COLO668 (cell line): ENCODE results near the gene AGPAT4.
"Not testable (repeated sequence)": the region's sequence is repeated elsewhere in the genome, so short reads cannot be mapped to it uniquely, and the experiment has no call there.

Experiments used
- DNase-seq: peaks from one replicate; lab custom pipeline; 2025; ENCODE audit not compliant: unreplicated experiment; lab: John Stamatoyannopoulos, UW

AGPAT4 gene

GRCh38 chr6:161228921-161229591 lies 44.8 kb downstream of the AGPAT4 start:
- no peak for DNase-seq

- no peak for DNase-seq
Observed at GRCh38 chr6:161228096-161228495, 45.8 kb downstream of the AGPAT4 start.

DNA sequence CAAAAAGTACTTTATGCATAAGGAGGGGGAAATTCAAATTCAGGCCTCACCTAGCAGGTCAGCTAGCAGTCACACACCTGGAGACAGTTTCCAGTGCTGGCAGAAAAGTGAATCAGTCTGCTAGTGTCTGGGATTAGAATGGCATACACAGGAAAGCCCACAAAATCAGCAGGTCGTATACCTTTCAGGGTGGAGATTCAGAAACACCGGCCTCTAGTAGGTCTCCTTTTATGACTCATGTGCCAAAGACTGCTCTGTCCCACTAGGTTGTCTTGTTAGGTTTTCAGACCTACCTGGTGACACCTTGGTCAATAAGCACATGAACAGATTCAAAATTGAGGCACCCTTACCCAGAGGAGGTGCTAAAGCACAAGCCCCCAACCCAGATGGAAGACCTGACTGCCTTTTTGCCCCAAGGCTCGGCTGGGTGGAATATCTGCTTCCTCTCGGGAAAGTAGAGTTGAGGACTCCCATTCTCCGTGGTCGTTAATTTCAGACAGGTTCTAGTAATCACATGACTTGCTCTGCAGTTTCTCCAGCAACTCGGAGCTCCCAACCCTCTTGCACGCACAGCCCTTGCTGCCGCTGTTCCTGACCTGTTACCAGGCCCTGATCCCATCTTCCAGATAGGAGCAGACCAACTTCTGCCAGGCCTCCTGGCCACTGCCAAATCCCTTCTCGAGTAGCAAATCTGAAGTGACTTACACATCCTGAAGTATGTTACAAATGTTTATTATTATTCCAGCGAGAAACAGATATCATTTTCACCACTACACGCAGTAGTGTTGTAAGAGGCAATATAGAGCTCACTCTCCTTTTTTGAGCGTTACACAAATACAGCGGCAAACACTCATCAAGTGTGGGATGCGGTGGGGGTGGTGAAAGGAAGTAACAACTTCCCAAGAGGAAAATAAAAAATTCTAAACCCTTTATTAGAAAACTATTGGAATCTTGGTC lies 46.6 kb downstream of the AGPAT4 start:
- DNase-seq, result no peak

DNA sequence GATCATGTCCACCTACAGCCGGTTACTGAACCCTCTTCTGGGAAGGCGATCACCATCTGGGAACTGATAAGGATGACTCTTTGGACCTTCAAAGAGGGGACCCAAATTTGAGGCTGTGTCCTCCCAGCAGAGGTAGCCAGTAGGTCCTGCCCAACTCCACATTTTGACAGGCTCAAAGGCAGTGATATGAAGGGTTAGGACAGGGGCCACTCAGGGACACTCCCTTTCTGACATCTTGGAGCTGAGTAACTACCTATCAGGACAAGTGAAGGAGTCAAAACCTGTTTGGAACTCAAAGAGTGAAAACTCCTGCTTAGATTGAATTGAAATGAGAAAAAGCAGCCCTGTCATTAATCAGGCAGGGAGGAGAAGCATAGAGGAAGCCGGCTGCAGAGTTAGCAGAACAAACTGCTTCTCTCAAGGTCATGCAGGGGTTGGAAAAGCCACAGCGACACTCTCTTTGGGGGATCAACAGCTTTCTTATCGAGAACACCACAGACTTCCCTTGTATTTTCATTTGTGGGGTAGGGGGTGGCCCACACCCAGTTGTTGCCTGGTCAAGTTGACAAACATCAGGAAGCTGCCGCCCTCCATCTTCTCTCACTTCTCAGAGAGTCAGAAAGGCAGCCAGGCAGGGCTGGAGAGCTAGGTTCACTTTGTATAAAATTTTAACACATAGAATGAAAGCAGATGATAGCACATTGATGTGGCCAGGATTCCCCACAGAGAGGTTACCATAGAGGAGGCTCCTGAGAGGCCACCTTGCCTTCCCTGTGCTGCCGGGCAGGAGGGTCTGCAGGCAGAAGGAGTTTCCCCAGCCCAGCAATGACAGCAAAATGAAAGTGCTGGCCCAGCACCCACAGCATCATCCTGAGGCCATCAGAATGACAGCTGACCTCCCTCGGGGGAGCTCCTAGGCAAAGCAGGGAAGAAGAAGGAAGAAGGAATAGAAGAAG lies 47.6 kb downstream of the AGPAT4 start:
- DNase-seq, result no peak

- DNase-seq, result no peak
Observed at GRCh38 chr6:161225681-161226008, 48.2 kb downstream of the AGPAT4 start.

DNA sequence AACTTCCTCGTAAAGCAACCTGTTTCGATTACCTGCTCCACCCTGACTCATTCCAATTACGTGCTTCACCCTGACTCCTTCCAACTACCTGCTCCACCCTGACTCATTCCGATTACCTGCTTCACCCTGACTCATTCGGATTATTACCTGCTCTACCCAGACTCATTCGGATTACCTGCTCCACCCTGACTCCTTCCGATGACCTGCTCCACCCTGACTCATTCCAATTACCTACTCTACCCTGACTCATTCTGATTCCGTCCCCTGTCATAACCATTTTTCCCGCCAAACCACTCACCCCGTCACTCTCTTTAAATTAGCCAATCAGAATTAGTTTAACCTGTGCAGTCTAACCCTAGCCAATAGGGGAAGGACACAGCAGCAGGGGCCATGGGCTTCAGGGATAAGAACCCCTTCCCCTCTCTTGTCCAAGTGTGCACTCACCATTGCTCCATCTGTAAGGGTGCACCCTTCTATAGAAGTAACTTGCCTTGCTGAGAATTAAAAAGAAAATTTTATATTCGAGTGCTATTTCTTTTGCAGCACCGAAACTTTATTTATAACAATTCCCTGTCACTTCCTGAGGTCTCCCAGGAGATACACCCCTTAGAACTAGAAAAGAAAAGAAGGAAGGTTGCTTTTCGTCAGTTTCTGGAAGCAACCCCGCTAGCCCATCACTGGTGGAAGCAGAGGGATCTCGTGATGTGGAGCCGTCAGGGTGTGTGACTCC lies 48.7 kb downstream of the AGPAT4 start:
- not testable (repeated sequence) for DNase-seq

- no peak for DNase-seq
Observed at GRCh38 chr6:161223646-161224045, 50.2 kb downstream of the AGPAT4 start.

GRCh38 chr6:161222706-161223234 lies 51.1 kb downstream of the AGPAT4 start:
- DNase-seq, result no peak

GRCh38 chr6:161220346-161220745 lies 53.5 kb downstream of the AGPAT4 start:
- no peak for DNase-seq

DNA sequence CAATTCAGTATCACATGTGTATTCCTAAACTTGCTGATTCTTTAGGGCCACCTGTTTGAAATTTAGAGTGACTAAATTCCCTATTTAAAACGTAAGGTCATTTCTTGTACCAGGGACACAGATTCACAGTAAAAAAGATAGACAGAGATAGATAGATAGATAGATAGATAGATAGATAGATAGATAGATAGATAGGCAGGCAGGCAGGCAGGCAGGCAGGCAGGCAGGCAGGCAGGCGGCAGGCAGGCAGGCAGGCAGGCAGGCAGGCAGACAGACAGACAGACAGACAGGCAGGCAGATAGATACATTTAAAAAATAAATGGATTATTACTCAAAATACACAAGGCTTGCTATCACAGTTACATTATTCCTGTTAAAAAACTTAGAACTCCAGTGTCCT lies 54.2 kb downstream of the AGPAT4 start:
- DNase-seq, result no peak

DNA sequence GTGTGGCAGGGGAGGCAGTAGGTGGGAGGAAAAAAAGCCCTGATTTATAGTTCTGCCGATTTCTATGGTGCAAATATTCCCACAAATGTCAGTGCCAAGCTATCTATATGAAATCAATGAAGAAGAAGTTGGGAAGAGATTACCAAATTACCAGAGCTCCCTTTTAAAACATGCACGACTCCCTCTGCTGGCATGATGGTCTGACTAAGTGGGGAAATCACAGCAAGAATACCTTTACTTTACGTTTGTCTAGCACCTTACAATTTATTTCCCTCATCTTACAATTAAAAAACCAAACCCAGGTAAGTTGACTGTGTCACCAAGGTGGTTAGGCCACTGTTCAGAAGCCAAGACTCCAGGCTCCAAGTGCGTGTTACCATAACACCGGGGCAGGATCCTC lies 55.6 kb downstream of the AGPAT4 start:
- DNase-seq, result no peak

DNA sequence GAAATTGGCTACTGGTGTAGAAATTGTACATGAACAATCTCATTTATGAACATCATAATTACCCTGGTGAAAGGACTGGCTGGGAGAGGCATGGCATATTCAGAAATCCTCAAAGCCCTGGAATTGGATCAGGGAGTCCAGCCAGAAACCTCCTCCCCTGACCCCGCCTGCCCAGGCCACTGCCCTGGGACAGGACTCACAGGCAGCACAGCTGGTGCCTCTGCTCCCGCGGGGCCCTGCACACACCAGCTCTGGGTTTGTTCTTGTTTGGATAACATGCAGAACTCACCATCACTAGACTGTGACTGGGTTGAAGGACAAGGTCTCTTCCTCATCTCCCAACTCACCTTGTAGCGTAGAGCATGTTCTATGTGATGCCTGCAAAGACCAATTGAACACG lies 56.2 kb downstream of the AGPAT4 start:
- DNase-seq, result no peak

DNA sequence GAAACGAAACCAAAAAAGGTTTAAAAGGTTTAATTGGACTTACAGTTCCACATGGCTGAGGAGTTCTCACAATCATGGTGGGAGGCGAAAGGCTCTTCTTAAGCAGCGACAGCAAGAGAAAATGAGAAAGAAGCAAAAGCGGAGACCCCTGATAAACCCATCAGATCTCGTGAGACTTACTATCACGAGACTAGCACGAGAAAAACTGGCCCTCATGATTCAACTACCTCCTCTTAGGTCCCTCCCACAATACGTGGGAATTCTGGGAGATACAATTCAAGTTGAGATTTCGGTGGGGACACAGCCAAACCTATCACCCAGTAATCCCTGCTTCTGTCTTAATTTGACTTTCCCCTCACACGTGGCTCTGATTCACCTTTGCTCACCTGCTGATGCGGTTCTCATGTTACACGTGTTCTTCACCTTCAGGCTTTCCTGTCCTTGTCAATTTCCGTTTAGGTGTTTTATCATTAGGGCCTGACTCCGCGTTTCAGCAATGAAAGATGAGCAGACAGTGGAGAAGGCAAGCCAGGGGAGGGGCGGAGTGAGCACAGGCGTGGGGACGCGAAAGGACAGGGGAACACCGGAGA lies 57.1 kb downstream of the AGPAT4 start:
- DNase-seq, result no peak

DNA sequence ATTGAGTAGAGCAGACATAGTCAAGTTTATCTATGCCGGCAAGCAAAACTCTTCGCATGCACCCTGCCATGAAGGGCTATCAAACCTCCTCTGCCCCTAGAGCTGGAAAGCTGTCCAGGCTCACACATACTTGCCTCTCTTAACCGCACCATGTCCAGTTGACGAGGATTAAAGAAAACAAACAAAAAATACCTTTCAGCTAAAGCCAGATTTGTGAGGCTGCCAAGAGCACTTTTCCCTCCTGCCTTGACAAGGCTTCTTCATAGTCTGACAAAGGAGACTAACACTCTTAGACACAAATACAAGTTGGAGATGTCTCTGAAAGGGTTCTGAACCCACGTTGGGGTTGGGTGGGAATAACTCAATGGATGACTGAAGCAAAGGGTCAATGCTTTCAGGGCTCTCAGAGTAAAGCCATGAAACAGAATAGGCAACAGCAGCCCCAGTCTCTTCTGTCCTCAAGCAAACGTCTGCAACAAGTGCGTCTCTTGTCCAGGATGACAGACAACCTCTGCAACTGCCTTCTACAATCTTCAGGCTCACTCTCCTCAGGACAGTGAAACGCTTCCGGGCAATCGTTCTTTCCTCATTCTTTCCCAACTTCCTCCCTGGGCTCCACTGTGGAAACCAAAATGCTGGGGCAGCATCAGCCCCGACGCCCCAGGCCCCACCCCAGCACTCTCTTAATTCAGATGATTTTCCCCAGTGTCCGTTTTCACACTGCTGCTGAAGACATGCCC lies 57.8 kb downstream of the AGPAT4 start:
- no peak for DNase-seq

DNA sequence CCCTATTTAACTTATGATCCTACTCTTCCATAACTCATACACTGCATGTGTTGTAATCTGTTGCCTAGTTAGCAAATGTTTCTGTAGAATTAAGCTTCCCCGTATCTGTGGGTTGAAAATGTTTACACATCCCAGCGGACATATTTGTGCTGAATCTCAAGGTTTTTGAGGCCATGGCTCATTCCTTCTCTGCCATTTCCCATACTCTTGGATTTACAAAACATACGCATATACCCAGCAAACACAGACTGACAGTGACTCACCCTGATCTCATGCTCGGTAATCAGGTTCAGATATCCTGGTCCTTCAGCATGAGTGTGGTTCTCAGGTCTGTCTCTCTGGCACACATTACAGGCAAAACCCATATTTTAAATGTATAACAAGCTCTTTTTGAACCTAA lies 58.7 kb downstream of the AGPAT4 start:
- DNase-seq, result no peak

GRCh38 chr6:161214722-161215121 lies 59.1 kb downstream of the AGPAT4 start:
- DNase-seq, result no peak

DNA sequence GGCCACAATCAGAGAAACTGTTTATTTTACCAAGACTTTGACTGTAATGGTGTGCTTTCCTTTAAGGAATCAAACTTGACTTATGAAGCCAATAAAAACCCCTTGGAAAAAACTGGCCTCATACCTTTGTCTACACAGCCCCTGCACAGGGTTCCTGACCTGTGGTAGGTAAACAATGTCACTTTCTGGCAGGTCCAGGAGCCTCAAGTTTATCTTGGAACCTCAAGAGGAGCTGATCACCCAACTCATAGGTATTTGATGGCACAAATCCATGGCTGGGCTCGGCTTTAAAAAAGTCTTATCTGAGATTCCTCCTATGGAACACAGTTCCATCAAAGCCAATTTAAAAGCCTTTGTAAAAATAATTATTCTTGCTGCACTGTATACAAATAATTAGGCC lies 61.0 kb downstream of the AGPAT4 start:
- no peak for DNase-seq

DNA sequence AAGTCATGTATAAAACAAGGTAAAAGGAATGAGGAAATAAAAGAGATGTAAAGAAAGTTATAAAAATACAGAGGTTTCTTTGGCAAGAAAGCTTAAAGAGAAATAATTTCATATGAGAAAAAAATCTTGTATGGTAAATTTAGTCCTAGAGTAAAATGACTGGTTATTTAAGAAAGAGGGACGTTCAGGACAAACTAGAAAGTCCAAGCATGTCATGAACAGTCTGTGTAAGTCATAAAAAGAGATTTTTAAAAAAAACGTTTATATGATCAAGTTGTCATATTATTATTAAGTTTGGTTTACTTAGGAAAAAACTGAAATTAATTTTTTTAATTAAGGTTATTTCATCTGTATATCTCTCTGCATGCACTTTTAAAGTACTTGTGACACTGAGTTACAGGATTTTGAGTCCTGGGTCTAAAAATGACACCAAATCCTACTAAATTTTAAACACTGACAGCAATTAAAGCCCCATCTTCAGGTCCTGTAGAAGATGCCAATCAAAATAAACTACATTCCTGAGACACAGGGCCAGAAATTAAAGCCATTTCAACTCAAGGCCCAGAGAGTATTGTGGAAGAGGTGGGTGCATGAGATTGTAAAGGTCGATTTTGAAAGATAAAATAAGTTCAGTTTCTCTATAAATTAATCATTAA lies 62.4 kb downstream of the AGPAT4 start:
- no peak for DNase-seq

DNA sequence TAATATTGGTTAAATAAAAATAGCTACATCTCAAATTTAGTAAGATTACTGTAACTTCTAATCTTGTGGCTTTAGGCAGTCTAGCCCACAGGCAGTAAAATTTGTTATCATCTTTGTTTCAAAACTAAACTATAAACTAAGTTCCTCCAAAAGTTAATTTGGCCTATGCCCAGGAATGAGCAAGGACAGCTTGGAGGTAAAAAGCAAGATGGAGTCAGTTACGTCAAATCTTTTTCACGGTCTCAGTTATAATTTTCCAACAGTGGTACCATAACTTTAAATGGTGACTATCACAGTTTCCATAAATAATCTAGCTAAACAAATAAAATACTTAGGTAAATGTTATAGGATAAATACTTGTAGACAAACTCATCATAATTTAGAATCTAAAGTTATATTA lies 63.0 kb downstream of the AGPAT4 start:
- DNase-seq, result no peak
